CD4-positive, CD25-positive, alpha-beta regulatory T cell (primary cell): ENCODE data around the gene PPFIBP2. TPM values are rescaled to one million over a fixed set of nuclear protein-coding genes. Genes with fewer than 3 reads are reported as not detected.

Experiments used
- ATAC-seq, 2 donors: fragments of 150-1000 bp; cut with Tn5 transposase; one replicate each; pipeline ENCODE4 v1.10.0; 2021; ENCODE audit warnings: low read depth in 2 of 2, moderate number of reproducible peaks in 2 of 2, moderate library complexity in 1 of 2
- DNase-seq, 3 donors: peaks; one replicate each; pipeline versions ENCODE4 v3.0.0 to v3.0.0-alpha.2; 2012 to 2022; ENCODE audit warnings: mixed read lengths in 1 of 3
- H3K27ac ChIP-seq: one replicate; pipeline ENCODE4 v1.7.0; 2013; ENCODE audit warnings: mild to moderate bottlenecking, low read length; ENCODE audit not compliant: insufficient read depth, poor library complexity, severe bottlenecking
- H3K27me3 ChIP-seq: one replicate; pipeline ENCODE4 v1.7.0; 2013; ENCODE audit warnings: low read length; ENCODE audit not compliant: control insufficient read depth, insufficient read depth
- H3K36me3 ChIP-seq: one replicate; pipeline ENCODE4 v1.7.0; 2013; ENCODE audit warnings: mild to moderate bottlenecking, low read length, moderate library complexity; ENCODE audit not compliant: control insufficient read depth, insufficient read depth
- H3K4me1 ChIP-seq: 2 replicates; pipeline ENCODE4 v1.7.0; 2013; ENCODE audit warnings: mild to moderate bottlenecking, low read length; ENCODE audit not compliant: insufficient read depth, control insufficient read depth, poor library complexity, severe bottlenecking
- H3K4me3 ChIP-seq: one replicate; pipeline ENCODE4 v1.7.0; 2013; ENCODE audit warnings: low read depth, mild to moderate bottlenecking, low read length, moderate library complexity
- H3K9me3 ChIP-seq, 2 experiments: 1 replicate in 1 of 2; 2 replicates in 1 of 2; pipeline ENCODE4 v1.7.0; 2013; ENCODE audit warnings: low read length in 2 of 2, mild to moderate bottlenecking in 1 of 2, moderate library complexity in 1 of 2; ENCODE audit not compliant: control insufficient read depth in 2 of 2
- H3K27ac Mint-ChIP-seq, 3 donors: one replicate each; pipeline ENCODE4 v1.8.0; 2020 to 2022; ENCODE audit warnings: mild to moderate bottlenecking in 3 of 3, mixed read lengths in 3 of 3, moderate library complexity in 2 of 3
- H3K27me3 Mint-ChIP-seq: one replicate; pipeline ENCODE4 v1.8.0; 2022; ENCODE audit warnings: mild to moderate bottlenecking, mixed read lengths
- H3K36me3 Mint-ChIP-seq: one replicate; pipeline ENCODE4 v1.8.0; 2020; ENCODE audit warnings: mixed read lengths
- H3K4me1 Mint-ChIP-seq, 4 donors: one replicate each; pipeline ENCODE4 v1.8.0; 2020 to 2022; ENCODE audit warnings: mixed read lengths in 4 of 4, mild to moderate bottlenecking in 1 of 4
- H3K4me3 Mint-ChIP-seq, 4 donors: one replicate each; pipeline ENCODE4 v1.8.0; 2020 to 2022; ENCODE audit warnings: mild to moderate bottlenecking in 4 of 4, mixed read lengths in 4 of 4, moderate library complexity in 3 of 4
- H3K9me3 Mint-ChIP-seq, 7 donors: one replicate each; pipeline ENCODE4 v1.8.0; 2020 to 2022; ENCODE audit warnings: mixed read lengths in 7 of 7, mild to moderate bottlenecking in 3 of 7, moderate library complexity in 2 of 7
- polyA plus RNA-seq, 4 donors: library from polyadenylated mRNA; unstranded; fragments of 300-500 nt; fragmentation: Illumina TruSeq; gene quantifications; one replicate each; pipeline ENCODE4 v1.2.3, GENCODE V29; 2021
- total RNA-seq: library from RNA; stranded (reverse); gene quantifications from one replicate; pipeline ENCODE4 v1.2.3, GENCODE V29; 2022

PPFIBP2 gene
- total and polyA plus RNA-seq, 5 donors from 2014 or later = 0.47 to 10.6 (median 4.2) TPM

GRCh38 chr11:7484645-7485044 is 29.2 kb upstream of the PPFIBP2 start:
- no peaks in the 10 kb centered on the region for H3K9me3 Mint-ChIP-seq
- H3K27ac Mint-ChIP-seq = no peak overlapping the region

DNA sequence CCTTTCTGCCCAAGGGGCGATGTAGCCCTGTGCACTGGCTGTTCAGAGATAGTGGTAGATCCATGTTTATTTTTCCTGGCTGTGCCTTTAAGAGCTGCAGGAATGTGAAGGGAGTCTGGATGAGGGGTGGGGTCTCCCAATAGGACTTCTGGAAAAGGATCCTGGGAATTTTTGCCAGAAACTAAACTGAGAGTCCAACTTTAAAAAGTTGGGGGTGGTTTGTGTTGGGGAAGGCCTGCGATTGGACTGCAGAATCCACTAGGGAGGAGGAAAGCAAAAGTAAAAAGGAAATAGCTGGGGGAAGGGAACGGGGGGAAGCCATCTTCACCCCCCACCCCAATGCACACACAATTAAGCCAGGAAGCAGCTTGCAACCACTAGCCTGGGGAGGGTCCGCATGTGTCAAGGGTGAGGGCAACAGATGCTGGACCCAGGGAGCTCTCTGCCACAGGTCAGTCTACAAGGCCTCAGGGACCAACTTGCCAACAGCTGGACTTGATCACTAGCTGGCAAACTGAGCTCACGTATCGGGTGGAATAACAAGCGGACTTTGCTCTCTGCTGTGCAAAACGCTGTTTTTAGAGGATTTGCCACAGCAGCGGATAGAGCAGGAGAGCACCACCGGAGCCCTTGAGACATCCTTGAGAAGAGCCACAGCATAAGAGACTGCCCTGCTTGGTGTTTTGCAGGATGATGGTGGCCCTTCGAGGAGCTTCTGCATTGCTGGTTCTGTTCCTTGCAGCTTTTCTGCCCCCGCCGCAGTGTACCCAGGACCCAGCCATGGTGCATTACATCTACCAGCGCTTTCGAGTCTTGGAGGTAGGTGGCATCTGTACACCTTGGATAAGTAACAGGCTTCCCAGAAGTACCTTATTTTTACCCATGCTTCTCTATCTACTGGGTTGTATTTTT is 28.4 kb upstream of the PPFIBP2 start, which contains the start of gene OLFML1:
Gene OLFML1, plus strand, starts transcription at position 321 of the 912 bp plus-strand sequence. Its CDS starts 370 bp downstream, at position 691.
- no peak within 1 kb of the TSS for H3K27ac Mint-ChIP-seq
- Histone ChIP-seq H3K27ac (no peak within 1 kb of the TSS), H3K4me1 (no peaks in the 10 kb centered on the region), H3K27me3 (peaks cover 6% of the 10 kb centered on the region), H3K9me3 (no peaks in the 10 kb centered on the region), H3K4me3 (no peak within 1 kb of the TSS), H3K36me3 (no peaks in the 10 kb centered on the region)
- no peaks in the 10 kb centered on the region for H3K9me3 Mint-ChIP-seq
- ATAC-seq (no peak), DNase-seq (no peak)
- no peaks in the 10 kb centered on the region for H3K36me3 Mint-ChIP-seq
- no peak within 1 kb of the TSS for H3K4me3 Mint-ChIP-seq
- no peaks in the 10 kb centered on the region for H3K4me1 Mint-ChIP-seq
- peaks cover 5% of the 10 kb centered on the region for H3K27me3 Mint-ChIP-seq

More at GRCh38 chr11:7484645-7485044, 29.2 kb upstream of the PPFIBP2 start:
- no peak overlapping the region for H3K4me3 ChIP-seq
- Mint-ChIP-seq H3K36me3 (no peaks in the 10 kb centered on the region), H3K4me3 (no peak overlapping the region), H3K4me1 (no peaks in the 10 kb centered on the region), H3K27me3 (peaks cover 5% of the 10 kb centered on the region)
- H3K9me3 ChIP-seq = no peaks in the 10 kb centered on the region
- no peaks in the 10 kb centered on the region for H3K4me1 ChIP-seq
- ATAC-seq (no peak), DNase-seq (no peak)
- no peak overlapping the region for H3K27ac ChIP-seq
- peaks cover 6% of the 10 kb centered on the region for H3K27me3 ChIP-seq
- H3K36me3 ChIP-seq = no peaks in the 10 kb centered on the region

DNA sequence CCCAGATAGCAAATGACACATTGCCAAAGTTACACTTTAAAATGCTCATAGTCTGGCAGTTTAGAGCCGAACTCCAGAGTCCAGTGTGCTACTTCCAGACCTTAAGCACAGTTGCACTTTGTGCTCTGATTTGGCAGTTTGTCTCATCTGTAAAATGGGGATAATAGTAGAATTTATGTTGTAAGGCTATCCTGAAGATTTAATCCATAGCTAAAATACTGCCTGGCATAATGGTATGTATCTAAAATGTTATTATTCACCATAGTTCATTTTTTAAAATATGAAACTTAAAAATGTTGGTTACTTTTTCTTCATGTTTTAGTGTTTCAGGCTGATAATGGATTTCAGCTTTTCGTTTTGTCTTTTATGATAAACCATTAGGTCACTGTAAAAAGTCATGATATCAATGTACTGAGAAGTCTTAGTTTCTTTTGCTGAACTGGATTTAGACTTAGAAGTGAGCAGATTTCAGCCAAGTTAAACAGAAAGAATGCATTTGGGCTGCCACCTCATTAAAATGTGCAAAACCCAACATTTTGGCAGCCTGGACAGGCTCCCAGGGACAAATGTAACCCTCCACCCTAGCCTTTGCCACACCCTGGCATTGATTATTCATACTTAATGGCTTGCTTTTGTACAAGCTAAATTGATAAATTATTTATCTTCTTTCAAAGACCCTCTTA is 27.6 kb upstream of the PPFIBP2 start:
- ATAC-seq = no peak
- Mint-ChIP-seq H3K9me3 (no peaks in the 10 kb centered on the region), H3K36me3 (no peaks in the 10 kb centered on the region)

GRCh38 chr11:7486781-7487140 is 27.0 kb upstream of the PPFIBP2 start:
- no peak for DNase-seq
- Mint-ChIP-seq H3K27me3 (peaks cover 5% of the 10 kb centered on the region), H3K4me3 (no peak overlapping the region), H3K9me3 (no peaks in the 10 kb centered on the region), H3K27ac (no peak overlapping the region), H3K36me3 (no peaks in the 10 kb centered on the region), H3K4me1 (no peaks in the 10 kb centered on the region)
- H3K27me3 ChIP-seq = peaks cover 6% of the 10 kb centered on the region
- no peaks in the 10 kb centered on the region for H3K36me3 ChIP-seq
- no peak for ATAC-seq
- no peak overlapping the region for H3K27ac ChIP-seq
- H3K4me3 ChIP-seq = no peak overlapping the region
- H3K9me3 ChIP-seq = no peaks in the 10 kb centered on the region
- H3K4me1 ChIP-seq = no peaks in the 10 kb centered on the region

More for the DNA sequence above, 27.6 kb upstream of the PPFIBP2 start:
- Mint-ChIP-seq H3K27me3 (peaks cover 5% of the 10 kb centered on the region), H3K4me1 (no peaks in the 10 kb centered on the region), H3K27ac (no peak overlapping the region), H3K4me3 (no peak overlapping the region)
- Histone ChIP-seq H3K36me3 (no peaks in the 10 kb centered on the region), H3K27ac (no peak overlapping the region), H3K9me3 (no peaks in the 10 kb centered on the region), H3K4me1 (no peaks in the 10 kb centered on the region), H3K4me3 (no peak overlapping the region), H3K27me3 (peaks cover 6% of the 10 kb centered on the region)
- DNase-seq = no peak

GRCh38 chr11:7487360-7487759 is 26.4 kb upstream of the PPFIBP2 start:
- no peaks in the 10 kb centered on the region for H3K4me1 Mint-ChIP-seq
- ATAC-seq = no peak
- H3K27ac Mint-ChIP-seq = no peak overlapping the region

DNA sequence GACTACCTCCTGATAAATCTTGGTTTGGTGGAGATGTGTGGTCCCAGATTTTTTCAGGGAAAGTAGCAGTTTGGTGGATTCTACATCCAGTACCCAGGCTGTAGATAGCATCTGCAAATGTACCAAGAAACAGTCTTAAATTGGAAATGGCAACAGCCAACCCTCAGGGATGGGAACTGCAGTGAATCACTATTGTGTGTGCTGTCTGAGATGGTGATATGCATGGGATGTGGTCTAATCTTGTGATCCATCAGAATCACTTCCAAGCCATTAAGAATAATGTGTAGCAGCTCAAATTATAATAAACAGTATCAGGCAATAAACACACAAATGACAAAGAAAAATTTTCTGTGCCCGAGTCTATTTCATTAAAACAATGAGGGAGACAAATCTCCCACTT is 25.1 kb upstream of the PPFIBP2 start:
- no peak for ATAC-seq
- no peak overlapping the region for H3K4me3 ChIP-seq
- H3K27ac Mint-ChIP-seq = no peak overlapping the region

More at GRCh38 chr11:7487360-7487759, 26.4 kb upstream of the PPFIBP2 start:
- Mint-ChIP-seq H3K36me3 (no peaks in the 10 kb centered on the region), H3K9me3 (no peaks in the 10 kb centered on the region), H3K27me3 (peaks cover 9% of the 10 kb centered on the region), H3K4me3 (no peak overlapping the region)
- no peaks in the 10 kb centered on the region for H3K9me3 ChIP-seq
- no peak overlapping the region for H3K27ac ChIP-seq
- DNase-seq = no peak
- no peak overlapping the region for H3K4me3 ChIP-seq
- H3K27me3 ChIP-seq = peaks cover 5% of the 10 kb centered on the region
- no peaks in the 10 kb centered on the region for H3K36me3 ChIP-seq
- H3K4me1 ChIP-seq = no peaks in the 10 kb centered on the region

GRCh38 chr11:7489376-7489775 is 24.4 kb upstream of the PPFIBP2 start:
- DNase-seq (no peak), ATAC-seq (no peak)
- H3K27ac ChIP-seq = no peak overlapping the region
- peaks cover 2% of the 10 kb centered on the region for H3K27me3 ChIP-seq
- no peaks in the 10 kb centered on the region for H3K4me1 Mint-ChIP-seq
- no peaks in the 10 kb centered on the region for H3K9me3 Mint-ChIP-seq
- H3K36me3 ChIP-seq = no peaks in the 10 kb centered on the region
- no peaks in the 10 kb centered on the region for H3K36me3 Mint-ChIP-seq
- H3K27me3 Mint-ChIP-seq = peaks cover 6% of the 10 kb centered on the region
- H3K4me1 ChIP-seq = no peaks in the 10 kb centered on the region
- no peak overlapping the region for H3K27ac Mint-ChIP-seq
- no peak overlapping the region for H3K4me3 Mint-ChIP-seq
- no peaks in the 10 kb centered on the region for H3K9me3 ChIP-seq
- no peak overlapping the region for H3K4me3 ChIP-seq

More for the DNA sequence above, 25.1 kb upstream of the PPFIBP2 start:
- no peak for DNase-seq
- Histone ChIP-seq H3K27ac (no peak overlapping the region), H3K27me3 (peaks cover 2% of the 10 kb centered on the region), H3K36me3 (no peaks in the 10 kb centered on the region), H3K4me1 (no peaks in the 10 kb centered on the region), H3K9me3 (no peaks in the 10 kb centered on the region)
- Mint-ChIP-seq H3K27me3 (peaks cover 10% of the 10 kb centered on the region), H3K4me3 (no peak overlapping the region), H3K9me3 (no peaks in the 10 kb centered on the region), H3K4me1 (no peaks in the 10 kb centered on the region), H3K36me3 (no peaks in the 10 kb centered on the region)
